HG02678 (cell line): ENCODE results near the gene ITGB5.
"Not testable (repeated sequence)": the region's sequence is repeated elsewhere in the genome, so short reads cannot be mapped to it uniquely, and the experiment has no call there.

Experiments used
- ATAC-seq: cut with Tn5 transposase; IDR thresholded peaks from one replicate; pipeline ENCODE4 v1.9.1; 2021; ENCODE audit warnings: mild to moderate bottlenecking, moderate library complexity; ENCODE audit not compliant: unreplicated experiment

The ITGB5 gene

GRCh38 chr3:124791639-124792151, 95.5 kb downstream of the ITGB5 start:
- no peak for ATAC-seq

DNA sequence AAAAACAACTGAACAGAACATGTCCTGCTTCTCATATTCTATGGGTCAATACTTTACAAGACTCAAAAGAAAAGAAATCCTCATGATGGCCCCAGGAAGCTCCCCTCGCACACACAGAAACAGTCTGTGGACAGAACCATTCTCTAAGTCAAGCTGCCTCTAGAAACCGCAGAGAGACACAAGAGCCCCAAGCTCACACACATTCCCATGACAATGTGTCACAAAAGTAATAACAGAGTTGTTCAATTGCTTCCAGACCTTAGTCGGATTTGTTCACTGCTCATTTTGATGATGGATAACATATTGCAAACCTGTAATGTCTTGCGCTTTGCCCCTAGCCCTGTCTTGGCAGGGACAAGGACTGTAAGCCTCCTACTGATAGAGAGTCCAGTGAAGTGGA, 96.0 kb downstream of the ITGB5 start:
- no peak for ATAC-seq

GRCh38 chr3:124789103-124789502, 98.1 kb downstream of the ITGB5 start:
- not testable (repeated sequence) for ATAC-seq

DNA sequence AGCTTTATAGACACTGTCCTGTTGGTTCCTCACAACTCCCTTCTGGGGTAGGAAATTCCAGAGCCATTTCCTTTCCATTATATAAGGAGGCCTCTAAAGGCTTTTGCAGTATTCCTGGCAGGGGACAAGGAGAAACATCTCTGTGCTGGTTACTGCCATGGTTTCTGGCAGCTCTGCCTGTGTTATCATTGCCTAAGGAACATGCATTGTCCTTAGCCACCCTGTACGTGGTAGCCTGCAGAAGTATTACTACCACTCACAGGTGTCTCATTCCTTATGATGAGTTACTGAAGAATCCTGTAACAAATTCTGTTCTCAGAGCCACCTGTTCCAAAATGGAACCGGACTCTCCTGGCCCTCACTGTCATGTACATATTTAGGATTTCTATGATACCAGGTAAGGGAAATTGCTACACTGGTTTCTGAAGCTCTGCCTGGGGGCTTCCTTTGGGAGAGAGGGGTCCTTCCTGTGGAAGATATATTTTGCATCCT, 98.9 kb downstream of the ITGB5 start:
- no peak for ATAC-seq

GRCh38 chr3:124787476-124788195, 99.5 kb downstream of the ITGB5 start:
- no peak for ATAC-seq

- ATAC-seq: no peak
Observed at GRCh38 chr3:124786511-124787241, 100.5 kb downstream of the ITGB5 start.

- ATAC-seq: no peak
Observed at GRCh38 chr3:124785973-124786372, 101.2 kb downstream of the ITGB5 start.

DNA sequence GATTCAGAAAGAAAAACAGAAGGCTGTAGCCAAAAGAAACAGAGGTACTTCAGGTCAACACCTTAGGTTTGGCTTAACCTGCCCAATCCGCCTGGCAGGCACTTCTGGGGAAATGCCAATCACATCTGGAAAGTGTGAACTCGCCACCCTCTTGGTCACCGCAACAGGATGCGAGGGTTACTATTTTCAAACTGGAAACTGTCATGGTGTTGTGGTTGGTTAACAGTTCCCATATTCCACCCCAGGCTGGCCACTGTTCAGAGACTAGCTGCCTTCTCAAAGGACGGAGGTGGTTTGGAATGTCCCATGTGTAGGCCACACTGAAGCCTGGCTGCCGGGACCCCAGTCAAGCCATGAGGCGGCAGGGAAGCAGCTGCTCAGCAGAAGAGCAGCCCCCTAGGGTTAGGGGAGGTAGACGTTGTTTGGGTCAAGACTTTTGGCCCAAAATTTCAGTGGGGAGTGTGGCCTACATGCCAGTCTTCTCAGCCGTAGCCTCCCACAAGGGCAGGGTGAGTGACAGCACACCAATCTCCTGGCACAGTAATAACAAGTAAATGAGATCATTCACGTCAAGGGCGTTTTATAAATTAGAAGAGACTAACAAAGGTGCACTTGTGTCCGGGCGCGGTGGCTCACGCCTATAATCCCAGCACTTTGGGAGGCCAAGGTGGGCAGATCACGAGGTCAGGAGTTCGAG, 102.3 kb downstream of the ITGB5 start:
- peak; percentile 57 for ATAC-seq

DNA sequence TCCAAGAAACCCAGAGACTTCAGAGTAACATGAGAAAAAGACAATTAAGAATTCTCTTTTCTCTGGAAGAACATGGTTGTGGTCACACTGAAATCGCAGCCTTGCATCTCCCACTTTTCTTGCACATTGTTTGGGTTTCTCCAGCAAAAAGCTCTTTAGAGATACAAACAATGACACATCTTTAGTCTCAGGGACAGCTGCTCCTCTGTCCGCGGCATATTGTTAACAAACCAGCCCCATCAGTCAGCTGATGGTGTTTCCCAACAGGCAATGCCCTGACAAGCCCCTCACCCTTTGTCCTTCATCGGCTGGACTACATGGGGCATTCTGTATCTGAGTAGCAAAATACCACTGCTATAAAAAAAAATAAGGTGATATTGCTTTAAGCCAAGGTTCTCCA, 103.5 kb downstream of the ITGB5 start:
- no peak for ATAC-seq

- not testable (repeated sequence) for ATAC-seq
Observed at GRCh38 chr3:124782377-124782712, 104.8 kb downstream of the ITGB5 start.

- no peak for ATAC-seq
Observed at GRCh38 chr3:124781476-124782376, 105.4 kb downstream of the ITGB5 start.

- no peak for ATAC-seq
Observed at GRCh38 chr3:124780761-124781475, 106.2 kb downstream of the ITGB5 start.

DNA sequence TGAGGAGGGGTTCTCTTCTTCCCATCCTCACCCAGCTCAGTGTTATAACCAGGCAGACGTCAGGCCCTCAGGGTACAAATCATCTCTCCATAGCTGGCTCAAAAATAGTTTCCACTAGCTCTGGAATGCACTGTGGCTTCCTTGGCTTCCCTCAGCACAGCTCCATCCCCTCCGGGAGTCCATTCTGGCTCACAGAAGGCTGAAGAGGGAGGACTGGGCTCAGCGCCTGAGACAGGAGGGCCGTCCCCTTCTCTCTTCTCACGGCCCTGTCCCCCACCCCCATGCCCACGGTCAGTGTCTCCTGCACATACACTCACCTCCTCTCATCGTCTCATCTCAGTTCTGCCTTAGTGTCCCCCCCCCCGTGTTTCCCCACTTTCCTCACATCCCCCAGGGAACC, 106.8 kb downstream of the ITGB5 start:
- ATAC-seq: no peak

GRCh38 chr3:124779751-124780191, 107.4 kb downstream of the ITGB5 start:
- no peak for ATAC-seq

GRCh38 chr3:124779116-124779515, 108.0 kb downstream of the ITGB5 start:
- ATAC-seq: no peak

- no peak for ATAC-seq
Observed at GRCh38 chr3:124777762-124778470, 109.2 kb downstream of the ITGB5 start.

DNA sequence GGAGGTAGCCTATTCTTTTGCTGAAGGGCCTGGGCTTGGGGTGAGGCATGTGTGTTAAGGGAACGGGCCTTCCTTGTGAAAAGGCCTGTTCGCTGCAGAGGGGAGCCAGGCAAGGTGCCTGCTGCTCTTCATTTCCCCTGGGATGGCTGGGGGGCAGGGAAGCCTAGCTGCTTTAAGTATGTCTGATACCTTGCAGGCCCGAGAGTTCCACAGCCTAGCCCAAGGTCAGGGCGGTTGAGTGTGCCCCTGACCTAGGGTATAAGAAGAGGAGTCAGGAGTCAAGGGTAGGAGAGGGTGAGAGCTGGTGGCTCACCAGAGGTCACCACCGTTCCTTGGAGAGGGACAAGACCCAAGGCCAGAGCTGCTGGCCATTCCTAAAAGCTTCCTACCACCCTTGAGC, 110.3 kb downstream of the ITGB5 start:
- no peak for ATAC-seq

- ATAC-seq: no peak
Observed at GRCh38 chr3:124775877-124776276, 111.3 kb downstream of the ITGB5 start.

DNA sequence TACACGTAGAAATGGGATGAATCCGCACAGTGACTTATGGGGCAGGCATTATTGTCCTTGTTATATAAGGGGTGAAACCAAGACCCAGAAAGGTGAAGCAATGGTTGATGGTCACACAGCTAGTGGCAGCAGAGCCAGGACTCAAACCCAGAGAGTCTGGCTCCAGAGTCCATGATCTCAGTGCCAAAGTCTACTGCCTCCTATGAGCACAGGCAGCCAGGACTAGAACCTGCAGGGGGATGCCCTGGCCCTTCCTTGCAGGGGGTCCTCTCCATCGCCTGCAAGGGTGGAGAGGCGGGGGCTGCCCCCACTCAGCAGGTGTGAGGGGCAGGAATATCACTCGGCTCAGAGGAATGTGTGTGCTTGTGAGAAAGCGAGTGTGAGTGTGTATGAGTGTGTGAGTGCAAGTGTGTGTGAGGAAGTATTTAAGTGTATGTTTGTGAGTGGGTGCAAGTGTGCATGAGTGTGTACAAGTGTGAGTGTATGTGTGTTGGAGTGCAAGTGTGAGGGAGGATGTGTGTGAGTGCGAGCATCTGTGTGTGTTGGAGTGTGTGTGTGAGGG, 112.2 kb downstream of the ITGB5 start:
- no peak for ATAC-seq
